C4-2B (cell line): ENCODE results near the gene GGN.
"Not testable (repeated sequence)": the region's sequence is repeated elsewhere in the genome, so short reads cannot be mapped to it uniquely, and the experiment has no call there.

Experiments used
- H3K27ac ChIP-seq: fragments of 450-650 bp; 2 replicates; pipeline ENCODE4 v1.5.1; 2017
- ZFX ChIP-seq: fragments of 450-650 bp; IDR thresholded peaks from 2 replicates; pipeline ENCODE4 v1.6.1; 2017
- TF ChIP-seq, protein P1 (sequence below): fragments of 450-650 bp; conservative IDR thresholded peaks from 2 replicates; pipeline ENCODE4 v1.5.1; 2017; ENCODE audit warnings: mild to moderate bottlenecking

GGN gene

DNA sequence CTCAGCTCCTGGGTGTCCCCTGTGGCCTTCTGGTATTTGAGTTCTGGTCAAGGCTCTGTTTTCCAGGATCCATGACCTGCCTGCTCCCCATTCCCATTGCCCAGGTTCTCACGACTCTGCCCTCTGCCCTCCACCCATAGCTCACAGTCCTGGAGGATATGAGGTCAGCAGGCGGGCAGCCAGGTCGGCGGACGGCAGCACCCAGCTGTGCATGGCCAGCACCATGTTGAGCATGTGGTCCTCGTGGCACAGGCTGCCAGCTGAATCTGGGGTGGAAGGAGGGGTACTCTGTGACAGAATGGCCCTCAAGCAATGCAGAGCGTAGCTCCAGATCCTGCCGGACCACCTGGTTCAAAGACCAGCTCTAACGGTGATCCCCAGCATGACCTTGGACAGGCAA lies 33.1 kb upstream of the GGN start:
- TF ChIP-seq, protein P1, sequence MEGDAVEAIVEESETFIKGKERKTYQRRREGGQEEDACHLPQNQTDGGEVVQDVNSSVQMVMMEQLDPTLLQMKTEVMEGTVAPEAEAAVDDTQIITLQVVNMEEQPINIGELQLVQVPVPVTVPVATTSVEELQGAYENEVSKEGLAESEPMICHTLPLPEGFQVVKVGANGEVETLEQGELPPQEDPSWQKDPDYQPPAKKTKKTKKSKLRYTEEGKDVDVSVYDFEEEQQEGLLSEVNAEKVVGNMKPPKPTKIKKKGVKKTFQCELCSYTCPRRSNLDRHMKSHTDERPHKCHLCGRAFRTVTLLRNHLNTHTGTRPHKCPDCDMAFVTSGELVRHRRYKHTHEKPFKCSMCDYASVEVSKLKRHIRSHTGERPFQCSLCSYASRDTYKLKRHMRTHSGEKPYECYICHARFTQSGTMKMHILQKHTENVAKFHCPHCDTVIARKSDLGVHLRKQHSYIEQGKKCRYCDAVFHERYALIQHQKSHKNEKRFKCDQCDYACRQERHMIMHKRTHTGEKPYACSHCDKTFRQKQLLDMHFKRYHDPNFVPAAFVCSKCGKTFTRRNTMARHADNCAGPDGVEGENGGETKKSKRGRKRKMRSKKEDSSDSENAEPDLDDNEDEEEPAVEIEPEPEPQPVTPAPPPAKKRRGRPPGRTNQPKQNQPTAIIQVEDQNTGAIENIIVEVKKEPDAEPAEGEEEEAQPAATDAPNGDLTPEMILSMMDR: no peak
- TF ChIP-seq ZFX: no peak
- no peak overlapping the region for H3K27ac ChIP-seq

DNA sequence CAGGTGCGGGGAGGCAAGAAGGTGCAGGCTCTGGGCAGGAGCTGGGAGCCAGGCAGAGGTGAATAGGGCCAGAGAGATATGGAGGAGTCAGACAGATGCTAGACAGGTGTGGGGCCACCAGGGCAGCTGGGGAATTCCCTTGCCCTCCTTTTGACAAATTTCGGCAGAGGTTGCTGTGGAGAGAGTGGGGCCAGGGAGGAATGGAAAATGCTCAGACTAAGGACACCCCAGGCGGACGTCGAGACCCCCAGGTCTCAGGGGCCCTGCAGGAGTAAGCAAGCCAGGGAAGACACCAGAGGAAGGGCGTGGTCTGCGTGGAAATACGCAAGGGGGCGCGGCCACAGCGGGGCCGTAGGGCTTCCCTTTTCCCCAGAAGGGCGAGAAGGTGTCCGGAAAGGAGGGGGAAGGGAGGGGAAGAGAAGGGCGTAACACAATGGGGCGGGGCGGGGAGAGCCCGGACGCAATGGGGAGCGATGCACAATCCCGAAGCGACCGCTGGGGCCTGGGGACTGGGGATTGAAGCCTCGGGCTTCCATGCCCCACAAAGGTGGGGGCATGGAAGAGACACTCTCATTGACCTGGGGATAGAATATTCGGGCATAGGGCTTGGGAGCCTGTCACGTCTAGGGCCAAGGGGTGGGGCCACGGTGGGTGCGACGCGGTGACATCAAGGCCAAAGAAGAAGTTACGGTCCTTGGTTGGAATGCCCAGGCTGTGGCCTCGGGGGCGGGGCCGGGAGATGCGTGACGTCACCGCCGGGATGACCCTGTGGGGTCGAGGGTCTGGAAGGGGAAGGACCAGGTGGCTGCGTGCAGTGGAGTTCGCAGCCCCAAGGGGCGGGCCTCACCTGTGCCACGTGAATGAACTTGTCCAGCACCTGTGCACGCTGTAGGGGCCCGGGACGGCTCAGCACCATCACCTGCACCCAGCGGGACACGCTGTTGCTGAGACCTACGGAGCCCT lies 30.0 kb upstream of the GGN start:
- TF ChIP-seq, protein P1: no peak
- no peak for TF ChIP-seq ZFX
- H3K27ac ChIP-seq: no peak overlapping the region

DNA sequence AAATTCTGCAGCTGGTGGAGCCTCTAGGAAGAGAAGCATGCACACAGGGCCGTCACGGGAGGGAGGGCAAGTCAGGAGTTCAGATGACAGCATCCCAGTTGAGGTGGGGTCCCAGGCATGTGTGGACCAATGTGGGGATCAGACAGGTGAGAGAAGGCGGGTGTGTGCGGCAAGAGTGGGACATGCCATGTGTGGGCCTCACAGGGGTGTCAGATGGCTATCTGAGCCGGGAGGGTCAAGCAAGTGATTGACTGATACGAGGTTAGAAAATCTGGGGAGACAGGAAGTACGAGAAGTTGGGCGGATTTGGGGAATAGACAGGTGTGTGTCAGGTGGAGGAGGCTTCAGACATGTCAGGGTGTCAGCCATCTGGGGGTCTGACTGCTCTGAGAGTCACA lies 29.3 kb upstream of the GGN start:
- H3K27ac ChIP-seq: no peak overlapping the region
- TF ChIP-seq, protein P1: no peak
- TF ChIP-seq ZFX: no peak

DNA sequence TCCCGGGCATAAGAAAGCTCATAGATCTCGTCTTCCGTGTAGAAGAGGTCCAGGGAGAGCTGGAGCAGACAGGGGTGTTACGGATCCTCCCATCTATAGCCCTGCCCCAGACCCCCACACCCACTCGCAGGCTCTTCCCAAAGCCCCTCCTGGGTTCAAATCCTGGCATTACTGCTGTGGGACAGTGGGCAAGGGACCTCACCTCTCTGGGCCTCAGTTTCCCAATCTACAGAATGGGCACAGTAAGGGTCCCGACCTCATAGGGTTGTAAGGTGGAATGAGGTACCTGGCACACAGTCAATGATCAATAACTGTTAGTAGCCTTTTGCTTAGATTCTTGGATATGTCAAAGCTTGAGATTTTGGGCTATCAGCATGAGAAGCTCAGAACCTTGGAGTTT lies 25.6 kb upstream of the GGN start:
- TF ChIP-seq, protein P1: no peak
- TF ChIP-seq ZFX: no peak
- no peak overlapping the region for H3K27ac ChIP-seq

DNA sequence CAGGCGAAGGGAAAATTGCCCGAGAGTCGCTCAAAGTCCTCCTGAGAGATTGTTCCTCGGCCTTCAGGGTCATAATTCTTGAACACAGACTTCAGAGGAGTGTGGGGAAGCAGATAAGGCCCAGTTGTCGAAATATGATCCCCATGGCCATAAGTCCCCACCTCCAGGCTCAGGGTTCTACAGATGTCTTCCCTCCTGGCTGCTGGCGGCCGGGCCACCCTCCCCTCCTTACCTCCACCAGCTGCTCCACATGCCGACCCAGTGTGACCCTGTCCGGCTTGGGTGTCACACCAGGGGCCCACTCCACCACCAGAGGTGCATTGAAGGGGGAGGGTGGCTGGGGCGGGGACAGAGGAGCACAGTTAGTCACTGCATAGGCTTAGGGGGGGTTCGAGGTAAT lies 25.1 kb upstream of the GGN start:
- H3K27ac ChIP-seq: no peak overlapping the region

DNA sequence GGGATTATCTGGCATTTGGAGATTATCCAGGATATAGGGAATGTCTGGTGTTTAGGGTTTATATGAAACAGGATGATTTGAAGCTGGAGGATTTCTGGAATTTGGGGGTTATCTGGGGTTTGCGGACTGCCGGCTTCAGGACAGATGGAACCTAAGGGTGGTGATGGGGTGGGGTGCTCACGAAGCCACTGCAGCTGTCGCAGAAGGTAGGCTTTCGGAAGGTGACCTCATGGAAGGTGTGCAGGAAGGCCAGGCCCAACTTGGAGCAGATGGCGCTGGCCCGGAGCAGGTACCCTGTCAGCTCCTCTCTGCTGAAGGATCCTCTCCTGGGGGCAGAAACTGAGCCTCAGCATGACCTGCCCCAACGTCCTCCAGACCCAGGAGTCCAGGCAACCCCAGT lies 24.7 kb upstream of the GGN start:
- no peak overlapping the region for H3K27ac ChIP-seq
- TF ChIP-seq, protein P1: no peak
- no peak for TF ChIP-seq ZFX

More for the DNA sequence above, 25.1 kb upstream of the GGN start:
- TF ChIP-seq, protein P1: no peak
- TF ChIP-seq ZFX: no peak

DNA sequence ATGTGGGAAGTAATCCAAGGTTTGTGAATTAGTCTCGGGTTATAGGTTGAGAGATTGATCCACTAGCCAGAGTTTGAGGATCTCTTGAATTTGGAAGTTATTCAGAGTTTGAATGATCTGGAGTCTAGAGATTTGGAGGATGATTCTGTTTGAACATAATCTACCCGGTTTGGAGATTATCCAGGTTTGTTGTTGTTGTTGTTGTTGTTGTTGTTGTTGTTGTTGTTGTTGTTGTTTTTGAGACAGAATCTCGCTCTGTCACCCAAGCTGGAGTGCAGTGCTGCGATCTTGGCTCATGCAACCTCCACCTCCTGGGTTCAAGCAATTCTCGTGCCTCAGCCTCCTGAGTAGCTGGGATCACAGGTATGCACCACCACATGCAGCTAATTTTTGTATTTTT lies 24.1 kb upstream of the GGN start:
- not testable (repeated sequence) for H3K27ac ChIP-seq
